ENCODE data around the gene AOC1.

DNA sequence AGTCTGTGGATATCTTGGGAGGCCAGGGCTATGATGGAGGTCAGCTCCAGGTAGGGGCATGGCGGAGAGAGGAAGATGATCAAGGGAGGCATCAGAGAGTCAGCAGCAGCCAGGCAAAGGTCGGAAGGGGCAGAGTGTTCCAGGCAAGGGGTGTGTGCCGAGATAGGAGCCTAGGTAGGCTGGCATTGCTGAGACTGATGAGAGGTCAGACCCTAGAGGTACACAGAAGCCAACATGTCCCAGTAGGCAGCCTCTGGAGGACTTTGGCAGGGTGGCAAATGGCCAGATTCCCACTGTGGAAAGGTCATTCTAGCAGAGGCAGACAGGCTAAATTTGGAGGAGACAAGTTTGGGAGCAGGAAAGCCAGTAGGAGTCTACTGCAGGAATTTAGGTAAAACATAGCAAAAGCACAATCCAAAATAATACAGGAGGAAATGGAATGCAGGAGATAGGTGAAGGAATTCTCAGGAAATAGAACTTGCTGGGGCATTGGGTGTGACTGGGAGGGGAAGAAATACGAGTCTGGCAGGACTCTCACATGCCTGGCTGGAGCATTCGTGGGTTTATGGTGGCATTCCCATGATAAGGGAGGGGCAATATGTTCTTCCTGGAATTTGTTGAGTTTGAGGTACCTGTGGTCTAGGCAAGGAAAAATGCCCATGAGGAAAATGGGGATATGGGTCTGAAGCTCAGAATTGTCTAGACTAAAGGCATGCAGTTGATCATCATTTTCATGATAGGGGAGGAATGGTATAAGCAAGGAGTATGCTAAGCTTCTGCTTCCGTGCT lies 26.1 kb upstream of the AOC1 start:
- TF ChIP-seq, protein P1, sequence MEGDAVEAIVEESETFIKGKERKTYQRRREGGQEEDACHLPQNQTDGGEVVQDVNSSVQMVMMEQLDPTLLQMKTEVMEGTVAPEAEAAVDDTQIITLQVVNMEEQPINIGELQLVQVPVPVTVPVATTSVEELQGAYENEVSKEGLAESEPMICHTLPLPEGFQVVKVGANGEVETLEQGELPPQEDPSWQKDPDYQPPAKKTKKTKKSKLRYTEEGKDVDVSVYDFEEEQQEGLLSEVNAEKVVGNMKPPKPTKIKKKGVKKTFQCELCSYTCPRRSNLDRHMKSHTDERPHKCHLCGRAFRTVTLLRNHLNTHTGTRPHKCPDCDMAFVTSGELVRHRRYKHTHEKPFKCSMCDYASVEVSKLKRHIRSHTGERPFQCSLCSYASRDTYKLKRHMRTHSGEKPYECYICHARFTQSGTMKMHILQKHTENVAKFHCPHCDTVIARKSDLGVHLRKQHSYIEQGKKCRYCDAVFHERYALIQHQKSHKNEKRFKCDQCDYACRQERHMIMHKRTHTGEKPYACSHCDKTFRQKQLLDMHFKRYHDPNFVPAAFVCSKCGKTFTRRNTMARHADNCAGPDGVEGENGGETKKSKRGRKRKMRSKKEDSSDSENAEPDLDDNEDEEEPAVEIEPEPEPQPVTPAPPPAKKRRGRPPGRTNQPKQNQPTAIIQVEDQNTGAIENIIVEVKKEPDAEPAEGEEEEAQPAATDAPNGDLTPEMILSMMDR (IDR thresholded peaks at IDR 0.05) = no peak
- no peak for TF ChIP-seq POLR2A (IDR thresholded peaks at IDR 0.05)

All from tibial nerve (tissue), 3 donors.